ENCODE results near the gene PKP4.
"Not testable (repeated sequence)": the region's sequence is repeated elsewhere in the genome, so short reads cannot be mapped to it uniquely, and the experiment has no call there.

DNA sequence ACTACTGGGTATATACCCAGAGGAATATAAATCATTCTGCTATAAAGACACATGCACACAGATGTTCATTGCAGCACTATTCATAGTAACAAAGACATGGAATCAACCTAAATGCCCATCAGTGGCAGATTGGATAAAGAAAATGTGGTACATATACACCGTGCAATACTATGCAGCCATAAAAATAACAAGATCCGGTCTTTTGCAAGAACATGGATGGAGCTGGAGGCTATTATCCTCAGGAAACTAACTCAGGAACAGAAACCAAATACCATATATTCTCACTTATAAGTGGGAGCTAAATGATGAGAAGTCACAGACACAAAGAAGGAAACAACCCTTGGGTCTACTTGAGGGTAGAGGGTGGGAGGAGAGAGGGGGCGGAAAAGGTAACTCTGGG, 16.5 kb downstream of the PKP4 start:
- TF ChIP-seq, protein P1, sequence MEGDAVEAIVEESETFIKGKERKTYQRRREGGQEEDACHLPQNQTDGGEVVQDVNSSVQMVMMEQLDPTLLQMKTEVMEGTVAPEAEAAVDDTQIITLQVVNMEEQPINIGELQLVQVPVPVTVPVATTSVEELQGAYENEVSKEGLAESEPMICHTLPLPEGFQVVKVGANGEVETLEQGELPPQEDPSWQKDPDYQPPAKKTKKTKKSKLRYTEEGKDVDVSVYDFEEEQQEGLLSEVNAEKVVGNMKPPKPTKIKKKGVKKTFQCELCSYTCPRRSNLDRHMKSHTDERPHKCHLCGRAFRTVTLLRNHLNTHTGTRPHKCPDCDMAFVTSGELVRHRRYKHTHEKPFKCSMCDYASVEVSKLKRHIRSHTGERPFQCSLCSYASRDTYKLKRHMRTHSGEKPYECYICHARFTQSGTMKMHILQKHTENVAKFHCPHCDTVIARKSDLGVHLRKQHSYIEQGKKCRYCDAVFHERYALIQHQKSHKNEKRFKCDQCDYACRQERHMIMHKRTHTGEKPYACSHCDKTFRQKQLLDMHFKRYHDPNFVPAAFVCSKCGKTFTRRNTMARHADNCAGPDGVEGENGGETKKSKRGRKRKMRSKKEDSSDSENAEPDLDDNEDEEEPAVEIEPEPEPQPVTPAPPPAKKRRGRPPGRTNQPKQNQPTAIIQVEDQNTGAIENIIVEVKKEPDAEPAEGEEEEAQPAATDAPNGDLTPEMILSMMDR (IDR thresholded peaks at IDR 0.05), result not testable (repeated sequence)
- not testable (repeated sequence) for TF ChIP-seq EZH2 (IDR thresholded peaks at IDR 0.05)
